GM19240 (cell line): Measurements from ENCODE around the gene ABCG1.

Experiments
- DNase-seq: peaks from one replicate; pipeline ENCODE4 v3.0.0; 2011; ENCODE audit warnings: low spot score; ENCODE audit not compliant: insufficient read length

The ABCG1 gene

GRCh38 chr21:42344631-42345030 is 125.7 kb downstream of the ABCG1 start:
- DNase-seq, result no peak

DNA sequence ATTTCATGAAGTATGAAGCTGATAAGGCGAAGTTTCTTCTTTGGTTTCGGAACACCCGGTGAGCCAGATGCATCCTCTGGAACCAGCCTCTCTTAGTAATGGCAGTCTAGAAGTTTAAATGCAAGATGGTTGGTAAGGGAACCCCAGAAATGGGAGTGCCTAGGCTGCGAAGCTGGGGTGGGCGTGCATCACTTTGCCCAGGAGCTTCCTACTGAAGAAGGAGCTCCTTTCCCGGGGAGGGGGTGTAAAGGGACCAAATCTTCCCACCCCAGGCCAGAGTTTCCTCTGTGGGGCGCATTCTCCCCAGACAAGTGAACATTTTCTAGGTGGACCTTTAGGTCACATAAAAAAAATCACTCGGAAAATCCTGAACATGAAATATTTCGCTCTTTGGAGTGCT is 127.5 kb downstream of the ABCG1 start:
- no peak for DNase-seq
